GDM1 (cell line): ENCODE data around the gene GPC3.
"Not testable (repeated sequence)": the region's sequence is repeated elsewhere in the genome, so short reads cannot be mapped to it uniquely, and the experiment has no call there.

Experiments
- DNase-seq: peaks from one replicate; lab custom pipeline; 2025; lab: John Stamatoyannopoulos, UW

Gene GPC3

DNA sequence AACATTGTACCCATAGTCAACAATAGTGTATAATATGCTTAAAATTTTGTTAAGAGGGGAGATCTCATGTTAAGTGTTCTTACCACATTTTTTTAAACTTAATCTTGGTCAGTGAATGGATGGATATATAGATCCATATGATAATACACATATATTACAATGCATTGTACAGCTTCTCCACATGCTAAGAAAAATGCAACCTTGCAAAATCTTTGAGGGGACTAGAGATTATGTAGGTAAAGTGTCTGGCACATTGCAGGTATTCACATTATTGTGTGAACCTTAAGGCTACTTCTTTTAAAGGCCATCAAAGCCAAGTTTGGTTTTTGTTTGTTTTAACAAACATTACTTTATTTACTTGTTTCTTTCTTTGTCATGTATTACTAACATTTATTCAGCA lies 10.4 kb upstream of the GPC3 start:
- DNase-seq = no peak

DNA sequence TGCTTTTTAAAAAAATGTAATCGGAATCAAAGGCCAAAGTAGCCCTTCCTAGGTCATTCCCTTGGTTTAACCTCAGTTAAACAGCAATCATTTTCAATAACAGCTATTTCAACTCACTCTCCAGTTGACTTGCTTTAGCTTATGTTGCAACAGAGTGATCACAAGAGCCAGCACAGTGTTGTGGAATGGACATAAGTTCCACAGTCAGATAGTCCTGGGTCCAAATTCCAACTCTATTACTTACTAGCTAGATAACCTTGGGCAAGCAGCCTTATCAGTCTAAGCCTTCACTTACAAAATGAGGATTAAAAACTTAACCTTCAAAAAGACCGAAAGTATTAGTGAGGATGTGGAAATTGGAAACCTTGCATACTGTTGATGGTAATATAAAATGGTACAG lies 9.2 kb upstream of the GPC3 start:
- DNase-seq = no peak

DNA sequence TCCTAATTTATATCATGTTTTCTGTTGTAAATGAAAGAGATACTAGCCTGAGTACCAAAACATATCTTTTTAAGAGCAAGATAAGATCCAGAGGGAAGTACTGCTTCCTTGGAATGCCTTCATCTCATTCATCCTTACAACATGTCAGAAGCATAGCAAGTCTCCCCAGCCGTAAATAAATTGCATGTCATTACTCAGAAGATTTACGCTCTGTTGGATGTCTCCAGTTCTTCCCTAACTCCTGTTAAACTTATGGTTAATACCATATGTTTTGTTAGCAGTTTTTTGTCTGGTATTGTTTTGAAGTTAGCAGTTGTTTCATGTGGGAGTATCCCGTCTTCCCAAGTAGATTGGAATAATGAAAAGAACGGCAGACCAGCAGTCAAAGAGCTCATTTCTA lies 7.5 kb upstream of the GPC3 start:
- DNase-seq = no peak

GRCh38 chrX:133991814-133992213 lies 6.4 kb upstream of the GPC3 start:
- DNase-seq = no peak

GRCh38 chrX:133991057-133991456 lies 5.7 kb upstream of the GPC3 start:
- not testable (repeated sequence) for DNase-seq

- no peak for DNase-seq
These were observed 4.6 kb upstream of the GPC3 start for GRCh38 chrX:133989993-133990392.

DNA sequence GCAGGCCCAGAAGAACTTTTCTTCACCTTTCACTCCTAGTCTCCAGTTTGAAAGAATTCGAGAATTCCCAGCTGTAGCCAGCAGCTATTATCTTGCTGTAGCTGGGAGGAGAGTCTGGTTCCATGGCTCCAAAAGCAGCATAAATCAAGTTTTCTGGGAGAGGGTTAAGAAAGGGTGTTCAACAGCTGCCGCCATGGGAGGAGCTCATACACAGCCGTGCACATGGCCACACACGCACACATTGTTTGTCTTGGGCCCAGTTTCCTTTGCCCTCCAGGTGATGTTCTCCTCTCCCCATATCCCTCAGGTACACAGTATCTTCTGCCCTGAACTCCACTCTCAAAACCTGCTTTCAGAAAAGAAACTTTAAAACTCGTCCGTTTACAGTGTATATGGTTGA lies 4.1 kb upstream of the GPC3 start:
- DNase-seq = no peak

DNA sequence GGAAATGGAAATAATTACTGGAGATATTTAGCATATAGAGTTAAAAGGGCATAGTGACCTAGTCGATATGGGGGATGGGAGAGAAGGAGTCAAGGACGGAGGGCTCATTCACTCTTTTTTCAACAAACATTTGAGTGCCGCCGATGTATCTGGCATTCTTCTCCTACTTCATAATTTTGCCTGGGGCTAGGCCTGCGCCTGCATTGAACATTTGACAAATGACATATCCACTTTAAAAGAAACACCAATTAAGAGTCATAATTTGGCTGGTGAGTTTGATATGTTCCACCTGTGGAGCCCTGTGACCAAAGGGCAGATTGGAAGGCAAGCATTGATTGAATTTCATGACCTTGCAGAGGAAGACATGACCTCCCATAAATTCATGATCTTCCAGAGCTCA lies 2.6 kb upstream of the GPC3 start:
- DNase-seq = no peak

DNA sequence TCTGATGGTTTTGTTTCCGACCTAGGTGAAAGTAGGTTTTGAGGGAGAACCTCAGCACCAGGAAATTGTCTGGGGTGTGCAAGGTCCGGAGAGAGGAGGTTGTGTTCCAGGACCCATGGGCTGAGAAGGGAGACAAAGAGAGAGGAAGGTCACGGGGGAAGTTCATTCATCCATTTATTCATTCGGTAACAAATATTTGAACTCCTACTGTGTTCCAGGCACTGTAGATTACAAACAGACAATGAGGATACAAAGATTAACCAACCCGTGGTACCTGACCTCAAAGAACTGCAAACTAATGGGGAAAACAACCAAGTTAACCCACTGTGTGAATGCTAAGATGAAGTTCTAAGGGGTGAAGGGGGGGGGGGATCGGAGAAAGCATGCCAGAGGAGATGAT lies 1.8 kb upstream of the GPC3 start:
- DNase-seq = no peak

GRCh38 chrX:133985967-133986683 lies 731 bp upstream of the GPC3 start:
- no peak for DNase-seq

- DNase-seq = no peak
These were observed 584 bp downstream of the GPC3 start for GRCh38 chrX:133984857-133985163.

GRCh38 chrX:133983974-133984845 lies 1.2 kb downstream of the GPC3 start:
- no peak for DNase-seq

- no peak for DNase-seq
These were observed 2.0 kb downstream of the GPC3 start for GRCh38 chrX:133983256-133983973.

DNA sequence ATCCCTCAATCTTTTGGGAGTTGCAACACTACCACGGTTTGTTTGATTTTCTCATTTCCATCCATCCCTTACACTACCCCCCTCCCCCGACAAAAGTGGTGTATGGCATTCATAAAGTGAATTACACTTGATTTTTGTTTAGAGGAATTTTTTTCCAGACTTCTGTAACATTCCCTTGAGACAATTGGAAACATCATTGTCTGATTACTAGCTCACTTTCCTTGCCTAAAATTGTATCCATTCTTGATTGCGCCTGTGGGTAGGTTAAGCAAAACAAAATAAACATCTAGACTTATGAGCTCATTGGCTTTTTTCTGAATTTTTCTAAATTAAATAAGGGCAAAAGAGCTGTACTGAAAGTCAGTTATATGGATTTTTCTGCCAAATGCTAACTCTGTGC lies 3.5 kb downstream of the GPC3 start:
- DNase-seq = no peak

GRCh38 chrX:133980832-133981588 lies 4.4 kb downstream of the GPC3 start:
- DNase-seq = no peak

DNA sequence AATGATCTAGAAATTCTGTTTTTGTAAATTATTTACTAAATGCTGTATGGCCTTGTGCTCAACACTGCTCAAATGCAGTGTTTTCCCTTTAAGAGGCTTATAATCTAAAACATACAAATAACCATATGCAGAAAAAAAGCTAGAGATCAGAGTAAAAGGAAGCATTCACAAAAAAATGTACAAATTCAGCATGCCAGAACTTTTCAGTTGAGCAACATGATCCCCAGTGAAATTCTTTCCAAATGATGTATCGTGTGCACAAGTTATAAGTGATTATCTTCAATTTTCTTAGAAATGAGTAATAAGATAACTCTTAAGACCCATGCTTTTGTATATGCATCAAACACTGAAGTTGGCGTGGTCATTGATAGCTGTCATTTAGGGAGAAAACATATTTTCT lies 5.0 kb downstream of the GPC3 start:
- DNase-seq = no peak

- no peak for DNase-seq
These were observed 5.7 kb downstream of the GPC3 start for GRCh38 chrX:133979641-133980230.

GRCh38 chrX:133973704-133974103 lies 11.7 kb downstream of the GPC3 start:
- DNase-seq = no peak

GRCh38 chrX:133972916-133973315 lies 12.5 kb downstream of the GPC3 start:
- DNase-seq = no peak

GRCh38 chrX:133971586-133971985 lies 13.8 kb downstream of the GPC3 start:
- no peak for DNase-seq

GRCh38 chrX:133970076-133970475 lies 15.3 kb downstream of the GPC3 start:
- DNase-seq = no peak

- DNase-seq = no peak
These were observed 16.2 kb downstream of the GPC3 start for GRCh38 chrX:133969191-133969590.
